Neural cell (in vitro differentiated cells): Measurements from ENCODE around the gene SERPINA3. TPM values are rescaled to one million over a fixed set of nuclear protein-coding genes. Genes with fewer than 3 reads are reported as not detected.

Experiments used
- H2AFZ ChIP-seq: fragments of 200-600, 300-800 bp; sonication (generic), shearing (Covaris generic); 2 replicates; pipeline ENCODE4 v1.6.0; 2014; ENCODE audit warnings: low read depth, mild to moderate bottlenecking, antibody characterized with exemption, low read length, moderate library complexity
- H3F3A ChIP-seq: fragments of 200-600 bp; shearing (Covaris generic); 2 replicates; pipeline ENCODE4 v1.6.1; 2016; ENCODE audit warnings: mild to moderate bottlenecking, moderate library complexity, mixed read lengths, antibody characterized with exemption, low read length; ENCODE audit not compliant: insufficient read depth, poor library complexity, severe bottlenecking
- H3K27ac ChIP-seq: fragments of 200-600, 300-800 bp; sonication (generic), shearing (Covaris generic); 2 replicates; pipeline ENCODE4 v1.5.1; 2014; ENCODE audit warnings: mild to moderate bottlenecking, low read length, moderate library complexity
- H3K27me3 ChIP-seq: fragments of 300-800, 200-600 bp; sonication (generic), shearing (Covaris generic); 2 replicates; pipeline ENCODE4 v1.6.0; 2014; ENCODE audit warnings: mild to moderate bottlenecking, low read depth, low read length, moderate library complexity; ENCODE audit not compliant: insufficient read depth
- H3K36me3 ChIP-seq: fragments of 300-800, 200-600 bp; sonication (generic), shearing (Covaris generic); 2 replicates; pipeline ENCODE4 v1.5.1; 2014; ENCODE audit warnings: mild to moderate bottlenecking, antibody characterized with exemption, low read length, moderate library complexity; ENCODE audit not compliant: insufficient read depth
- H3K4me2 ChIP-seq: fragments of 300-800, 200-600 bp; sonication (generic), shearing (Covaris generic); 2 replicates; pipeline ENCODE4 v1.6.0; 2014; ENCODE audit warnings: mild to moderate bottlenecking, low read length
- H3K4me3 ChIP-seq: fragments of 300-800, 200-600 bp; sonication (generic), shearing (Covaris generic); 2 replicates; pipeline ENCODE4 v1.5.1; 2014; ENCODE audit warnings: mild to moderate bottlenecking, low read length, moderate library complexity
- H3K79me2 ChIP-seq: fragments of 200-600 bp; shearing (Covaris generic); replicated peaks from 2 replicates; pipeline ENCODE4 v1.6.0; 2014; ENCODE audit warnings: mild to moderate bottlenecking, low read length, moderate library complexity; ENCODE audit not compliant: insufficient read depth
- H3K9ac ChIP-seq: fragments of 300-800, 200-600 bp; sonication (generic), shearing (Covaris generic); 2 replicates; pipeline ENCODE4 v1.6.1; 2016; ENCODE audit warnings: mild to moderate bottlenecking, low read length, mixed read lengths
- H3K9me2 ChIP-seq: fragments of 200-600 bp; shearing (Covaris generic); 2 replicates; pipeline ENCODE4 v1.6.1; 2016; ENCODE audit warnings: mild to moderate bottlenecking, low read length, mixed read lengths; ENCODE audit not compliant: insufficient read depth
- H3K9me3 ChIP-seq: fragments of 200-600, 300-800 bp; sonication (generic), shearing (Covaris generic); 2 replicates; pipeline ENCODE4 v1.6.1; 2016; ENCODE audit warnings: mild to moderate bottlenecking, mixed run types, low read length, moderate library complexity, mixed read lengths
- H4K20me1 ChIP-seq: fragments of 200-600 bp; shearing (Covaris generic); 2 replicates; pipeline ENCODE4 v1.6.1; 2016; ENCODE audit warnings: mild to moderate bottlenecking, mixed run types; ENCODE audit not compliant: insufficient read depth
- EP300 ChIP-seq: fragments of 450-650 bp; conservative IDR thresholded peaks from 2 replicates; pipeline ENCODE4 v1.6.1; 2014; ENCODE audit warnings: antibody characterized with exemption, mild to moderate bottlenecking, moderate library complexity; ENCODE audit not compliant: poor library complexity, severe bottlenecking
- EZH2 ChIP-seq: fragments of 200-600, 300-800 bp; shearing (Covaris generic), sonication (generic); IDR thresholded peaks from 2 replicates; pipeline ENCODE4 v1.6.1; 2014; ENCODE audit warnings: antibody characterized with exemption, low read length, borderline replicate concordance, mild to moderate bottlenecking; ENCODE audit not compliant: insufficient read depth, poor library complexity, severe bottlenecking
- MXI1 ChIP-seq: fragments of 450-650 bp; conservative IDR thresholded peaks from 2 replicates; pipeline ENCODE4 v1.6.1; 2014; ENCODE audit warnings: antibody characterized with exemption, mild to moderate bottlenecking; ENCODE audit not compliant: poor library complexity, severe bottlenecking
- POLR2AphosphoS5 ChIP-seq: IDR thresholded peaks from 2 replicates; pipeline ENCODE4 v1.6.1; 2012
- RAD21 ChIP-seq: fragments of 450-650 bp; conservative IDR thresholded peaks from 2 replicates; pipeline ENCODE4 v1.6.1; 2014; ENCODE audit warnings: antibody characterized with exemption, mild to moderate bottlenecking, moderate library complexity
- SMC3 ChIP-seq: fragments of 450-650 bp; conservative IDR thresholded peaks from 2 replicates; pipeline ENCODE4 v1.6.1; 2014; ENCODE audit warnings: antibody characterized with exemption, mild to moderate bottlenecking, moderate library complexity; ENCODE audit not compliant: poor library complexity
- TAF1 ChIP-seq: IDR thresholded peaks from 2 replicates; pipeline ENCODE4 v1.6.1; 2012; ENCODE audit warnings: low read depth
- polyA minus RNA-seq: library from RNA; depleted of rRNA, polyadenylated mRNA; stranded (reverse); fragments of >200 nt; gene quantifications from 2 replicates; pipeline ENCODE4 v1.2.3, GENCODE V29; 2014
- polyA plus RNA-seq: library from polyadenylated mRNA; depleted of rRNA; stranded (reverse); fragments of >200 nt; gene quantifications from 2 replicates; pipeline ENCODE4 v1.2.3, GENCODE V29; 2014
- TF ChIP-seq, protein P1 (sequence below): fragments of 450-650 bp; IDR thresholded peaks from 2 replicates; pipeline ENCODE4 v1.5.1; 2014; ENCODE audit warnings: antibody characterized with exemption, mild to moderate bottlenecking, moderate library complexity; ENCODE audit not compliant: poor library complexity, severe bottlenecking
- TF ChIP-seq, protein P2 (sequence below): IDR thresholded peaks from 2 replicates; pipeline ENCODE4 v1.6.1; 2012; ENCODE audit warnings: borderline replicate concordance

SERPINA3 gene
- polyA plus RNA-seq (not detected in 2 replicates), polyA minus RNA-seq (not detected in 2 replicates)

- H3K27me3 ChIP-seq, result no peaks in the 10 kb centered on the region
- H2AFZ ChIP-seq, result no peak within 1 kb of the TSS
- no peak within 1 kb of the TSS for H3K9ac ChIP-seq
- H3K36me3 ChIP-seq, result no peaks in the 10 kb centered on the region
- no peaks in the 10 kb centered on the region for H3K9me3 ChIP-seq
- no peaks in the 10 kb centered on the region for H4K20me1 ChIP-seq
- no peaks in the 10 kb centered on the region for H3K79me2 ChIP-seq
- no peak within 1 kb of the TSS for H3K4me2 ChIP-seq
- no peak within 1 kb of the TSS for H3K4me3 ChIP-seq
- H3F3A ChIP-seq, result no peaks in the 10 kb centered on the region
- no peaks in the 10 kb centered on the region for H3K9me2 ChIP-seq
- H3K27ac ChIP-seq, result no peak within 1 kb of the TSS
- TF ChIP-seq RAD21 (no peak), SMC3 (no peak), MXI1 (no peak), EP300 (no peak), TAF1 (no peak), POLR2AphosphoS5 (no peak), EZH2 (no peak)
- TF ChIP-seq, protein P1, sequence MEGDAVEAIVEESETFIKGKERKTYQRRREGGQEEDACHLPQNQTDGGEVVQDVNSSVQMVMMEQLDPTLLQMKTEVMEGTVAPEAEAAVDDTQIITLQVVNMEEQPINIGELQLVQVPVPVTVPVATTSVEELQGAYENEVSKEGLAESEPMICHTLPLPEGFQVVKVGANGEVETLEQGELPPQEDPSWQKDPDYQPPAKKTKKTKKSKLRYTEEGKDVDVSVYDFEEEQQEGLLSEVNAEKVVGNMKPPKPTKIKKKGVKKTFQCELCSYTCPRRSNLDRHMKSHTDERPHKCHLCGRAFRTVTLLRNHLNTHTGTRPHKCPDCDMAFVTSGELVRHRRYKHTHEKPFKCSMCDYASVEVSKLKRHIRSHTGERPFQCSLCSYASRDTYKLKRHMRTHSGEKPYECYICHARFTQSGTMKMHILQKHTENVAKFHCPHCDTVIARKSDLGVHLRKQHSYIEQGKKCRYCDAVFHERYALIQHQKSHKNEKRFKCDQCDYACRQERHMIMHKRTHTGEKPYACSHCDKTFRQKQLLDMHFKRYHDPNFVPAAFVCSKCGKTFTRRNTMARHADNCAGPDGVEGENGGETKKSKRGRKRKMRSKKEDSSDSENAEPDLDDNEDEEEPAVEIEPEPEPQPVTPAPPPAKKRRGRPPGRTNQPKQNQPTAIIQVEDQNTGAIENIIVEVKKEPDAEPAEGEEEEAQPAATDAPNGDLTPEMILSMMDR, result no peak
- TF ChIP-seq, protein P2, sequence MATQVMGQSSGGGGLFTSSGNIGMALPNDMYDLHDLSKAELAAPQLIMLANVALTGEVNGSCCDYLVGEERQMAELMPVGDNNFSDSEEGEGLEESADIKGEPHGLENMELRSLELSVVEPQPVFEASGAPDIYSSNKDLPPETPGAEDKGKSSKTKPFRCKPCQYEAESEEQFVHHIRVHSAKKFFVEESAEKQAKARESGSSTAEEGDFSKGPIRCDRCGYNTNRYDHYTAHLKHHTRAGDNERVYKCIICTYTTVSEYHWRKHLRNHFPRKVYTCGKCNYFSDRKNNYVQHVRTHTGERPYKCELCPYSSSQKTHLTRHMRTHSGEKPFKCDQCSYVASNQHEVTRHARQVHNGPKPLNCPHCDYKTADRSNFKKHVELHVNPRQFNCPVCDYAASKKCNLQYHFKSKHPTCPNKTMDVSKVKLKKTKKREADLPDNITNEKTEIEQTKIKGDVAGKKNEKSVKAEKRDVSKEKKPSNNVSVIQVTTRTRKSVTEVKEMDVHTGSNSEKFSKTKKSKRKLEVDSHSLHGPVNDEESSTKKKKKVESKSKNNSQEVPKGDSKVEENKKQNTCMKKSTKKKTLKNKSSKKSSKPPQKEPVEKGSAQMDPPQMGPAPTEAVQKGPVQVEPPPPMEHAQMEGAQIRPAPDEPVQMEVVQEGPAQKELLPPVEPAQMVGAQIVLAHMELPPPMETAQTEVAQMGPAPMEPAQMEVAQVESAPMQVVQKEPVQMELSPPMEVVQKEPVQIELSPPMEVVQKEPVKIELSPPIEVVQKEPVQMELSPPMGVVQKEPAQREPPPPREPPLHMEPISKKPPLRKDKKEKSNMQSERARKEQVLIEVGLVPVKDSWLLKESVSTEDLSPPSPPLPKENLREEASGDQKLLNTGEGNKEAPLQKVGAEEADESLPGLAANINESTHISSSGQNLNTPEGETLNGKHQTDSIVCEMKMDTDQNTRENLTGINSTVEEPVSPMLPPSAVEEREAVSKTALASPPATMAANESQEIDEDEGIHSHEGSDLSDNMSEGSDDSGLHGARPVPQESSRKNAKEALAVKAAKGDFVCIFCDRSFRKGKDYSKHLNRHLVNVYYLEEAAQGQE, result no peak
Measured at GRCh38 chr14:94612174-94612573, at the start of gene SERPINA3. Gene SERPINA3, plus strand, starts transcription at chr14:94612391. Its CDS starts 2,051 bp downstream, at chr14:94614442.

- no peak overlapping the region for H3K9ac ChIP-seq
- H2AFZ ChIP-seq, result no peak overlapping the region
- H3K9me2 ChIP-seq, result no peaks in the 10 kb centered on the region
- H3K4me3 ChIP-seq, result no peak overlapping the region
- no peaks in the 10 kb centered on the region for H3K79me2 ChIP-seq
- no peak overlapping the region for H3K4me2 ChIP-seq
- H3K36me3 ChIP-seq, result no peaks in the 10 kb centered on the region
- TF ChIP-seq, protein P1, result no peak
- no peak for TF ChIP-seq TAF1
- TF ChIP-seq, protein P2, result no peak
- no peak for TF ChIP-seq EZH2
- no peak for TF ChIP-seq MXI1
- no peaks in the 10 kb centered on the region for H3K27me3 ChIP-seq
- H3F3A ChIP-seq, result no peaks in the 10 kb centered on the region
- no peaks in the 10 kb centered on the region for H4K20me1 ChIP-seq
- no peaks in the 10 kb centered on the region for H3K9me3 ChIP-seq
- H3K27ac ChIP-seq, result no peak overlapping the region
Measured at GRCh38 chr14:94562941-94563883, 49.0 kb upstream of the SERPINA3 start.
